Endothelial cell of umbilical vein (primary cell): ENCODE measurements around the gene WDR90. TPM values are rescaled to one million over a fixed set of nuclear protein-coding genes. Genes with fewer than 3 reads are reported as not detected.

Experiments
- BruUV-seq: library from RNA; stranded (reverse); fragments of 400-500 nt; replicated peaks from 2 replicates; lab custom pipeline; 2021; lab: Mats Ljungman, UMichigan
- CTCF ChIA-PET: fragments of 300-600, 350-600 bp; sonication (Branson Sonifier 250); formaldehyde crosslinking; loops from one replicate; lab custom pipeline; 2021; ENCODE audit warnings: antibody characterized with exemption, inconsistent platforms; lab: Charles Lee
- POLR2A ChIA-PET: fragments of 300-600, 350-600 bp; sonication (Branson Sonifier 250); formaldehyde crosslinking; loops from one replicate; lab custom pipeline; 2021; ENCODE audit warnings: antibody characterized with exemption, inconsistent platforms; lab: Charles Lee
- DNase-seq: peaks from one replicate; pipeline ENCODE4 v3.0.0-alpha.2; 2011; ENCODE audit warnings: low read depth, low spot score
- FAIRE-seq: peaks from 2 replicates; lab custom pipeline; 2011; peaks lifted over from hg19 to GRCh38; lab: Jason Lieb, UNC
- H2AFZ ChIP-seq: 2 replicates; pipeline ENCODE4 v1.6.0; 2012; ENCODE audit warnings: low read depth, low read length, control low read depth, inconsistent platforms
- H3K27ac ChIP-seq: 2 replicates; pipeline ENCODE4 v1.5.1; 2011; ENCODE audit warnings: low read depth, mild to moderate bottlenecking, control low read depth, low read length, moderate library complexity; ENCODE audit not compliant: insufficient read depth
- H3K27me3 ChIP-seq, 2 experiments: 2 replicates each; pipeline versions ENCODE4 v1.6.0 to v1.6.1; 2011; ENCODE audit warnings: low read length in 2 of 2, mixed read lengths in 1 of 2; ENCODE audit not compliant: control insufficient read depth in 2 of 2, insufficient read depth in 2 of 2
- H3K36me3 ChIP-seq, 2 experiments: 2 replicates in 1 of 2; 3 replicates in 1 of 2; pipeline ENCODE4 v1.5.1; 2011; ENCODE audit warnings: low read length in 2 of 2, mild to moderate bottlenecking in 1 of 2, moderate library complexity in 1 of 2; ENCODE audit not compliant: control insufficient read depth in 2 of 2, insufficient read depth in 2 of 2; ENCODE audit errors: extremely low read depth in 1 of 2
- H3K4me1 ChIP-seq: 3 replicates; pipeline ENCODE4 v1.5.1; 2011; ENCODE audit warnings: mild to moderate bottlenecking, low read length; ENCODE audit not compliant: control insufficient read depth, insufficient read depth; ENCODE audit errors: extremely low read depth
- H3K4me2 ChIP-seq: 2 replicates; pipeline ENCODE4 v1.6.1; 2011; ENCODE audit warnings: low read length, control low read depth, mixed read lengths; ENCODE audit not compliant: insufficient read depth
- H3K4me3 ChIP-seq, 3 experiments: fragments of 200-600 bp in 1 of 3; sonication (generic), shearing (Covaris generic) in 1 of 3; replicated peaks in 1 of 3; 2 replicates each; pipeline ENCODE4 v1.5.1; 2011 to 2016; ENCODE audit warnings: control low read depth in 3 of 3, low read length in 3 of 3, mild to moderate bottlenecking in 2 of 3, inconsistent platforms in 1 of 3, low read depth in 1 of 3, moderate library complexity in 1 of 3; ENCODE audit not compliant: insufficient read depth in 1 of 3
- H3K79me2 ChIP-seq: 2 replicates; pipeline ENCODE4 v1.6.0; 2012; ENCODE audit warnings: low read length, inconsistent platforms; ENCODE audit not compliant: control insufficient read depth, insufficient read depth
- H3K9ac ChIP-seq: replicated peaks from 2 replicates; pipeline ENCODE3; 2011; ENCODE audit warnings: low read length, control low read depth; ENCODE audit not compliant: insufficient read depth; ENCODE audit errors: extremely low read depth
- H3K9me1 ChIP-seq: replicated peaks from 3 replicates; pipeline ENCODE4 v1.6.0; 2011; ENCODE audit warnings: mild to moderate bottlenecking, low read length; ENCODE audit not compliant: control insufficient read depth, insufficient read depth; ENCODE audit errors: extremely low read depth
- H3K9me3 ChIP-seq: replicated peaks from 2 replicates; pipeline ENCODE4 v1.5.1; 2012; ENCODE audit warnings: low read length, inconsistent platforms; ENCODE audit not compliant: control insufficient read depth, insufficient read depth
- H4K20me1 ChIP-seq: replicated peaks from 2 replicates; pipeline ENCODE3; 2011; ENCODE audit warnings: mild to moderate bottlenecking, low read length; ENCODE audit not compliant: control insufficient read depth, insufficient read depth; ENCODE audit errors: extremely low read depth
- EZH2 ChIP-seq: IDR thresholded peaks from 2 replicates; pipeline ENCODE4 v1.6.1; 2012; ENCODE audit warnings: borderline replicate concordance, low read depth, mild to moderate bottlenecking, moderate library complexity, low read length, inconsistent platforms; ENCODE audit not compliant: severe bottlenecking
- FOS ChIP-seq: IDR thresholded peaks from 2 replicates; pipeline ENCODE4 v1.6.1; 2011; ENCODE audit warnings: mild to moderate bottlenecking, low read length, moderate library complexity, borderline replicate concordance; ENCODE audit not compliant: insufficient read depth
- GATA2 ChIP-seq: IDR thresholded peaks from 2 replicates; pipeline ENCODE4 v1.7.0; 2011; ENCODE audit warnings: low read depth, mild to moderate bottlenecking, moderate library complexity, mixed read lengths, low read length; ENCODE audit not compliant: insufficient read length, insufficient read depth
- JUN ChIP-seq: IDR thresholded peaks from 2 replicates; pipeline ENCODE4 v1.6.1; 2011; ENCODE audit warnings: borderline replicate concordance, low read depth; ENCODE audit not compliant: insufficient read length, insufficient read depth
- MYC ChIP-seq: IDR thresholded peaks from one replicate; pipeline ENCODE4 v1.6.1; 2011; ENCODE audit warnings: mild to moderate bottlenecking, low read depth, low read length
- POLR2A ChIP-seq: IDR thresholded peaks from 2 replicates; pipeline ENCODE4 v1.6.1; 2012; ENCODE audit warnings: low read depth, mild to moderate bottlenecking, control low read depth, low read length
- POLR2AphosphoS5 ChIP-seq: IDR thresholded peaks from 2 replicates; pipeline ENCODE4 v1.6.1; 2012; ENCODE audit warnings: low read depth, mild to moderate bottlenecking, control low read depth, low read length, moderate library complexity; ENCODE audit not compliant: insufficient read depth
- dilution Hi-C: fragments of 300-500 bp; cut with MboI; formaldehyde crosslinking; loops from one replicate; pipeline ENCODE4 v1.15.0; 2019; ENCODE audit warnings: low sequenced_read_pairs; ENCODE audit not compliant: extremely low pct_ligation_motif_present
- intact Hi-C: fragments of 100-400 bp; cut with micrococcal nuclease; formaldehyde crosslinking; loops from one replicate; pipeline ENCODE4 v1.10.0; 2022
- polyA plus RNA-seq, 4 experiments: library from polyadenylated mRNA; depleted of rRNA in 3 of 4; stranded (reverse) in 3 of 4; unstranded in 1 of 4; fragments of >200 nt; gene quantifications; 2 replicates each; pipeline versions ENCODE4 v1.2.1 to v1.2.3, GENCODE V29; 2011 to 2012; ENCODE audit warnings: missing spikeins in 1 of 4
- total RNA-seq: library from RNA; stranded (reverse); gene quantifications from 2 replicates; pipeline ENCODE4 v1.2.3, GENCODE V29; 2021
- TF ChIP-seq, protein P1 (sequence below), 2 donors: IDR thresholded peaks; 1 replicate in 1 of 2; 2 replicates in 1 of 2; pipeline ENCODE4 v1.5.1; 2011; ENCODE audit warnings: low read length in 2 of 2, mild to moderate bottlenecking in 2 of 2, moderate library complexity in 2 of 2, control low read depth in 1 of 2, inconsistent platforms in 1 of 2, low read depth in 1 of 2; ENCODE audit not compliant: insufficient read depth in 1 of 2; ENCODE audit errors: extremely low read depth in 1 of 2
- TF ChIP-seq, protein P2 (sequence below): IDR thresholded peaks from 2 replicates; pipeline ENCODE4 v1.6.1; 2011; ENCODE audit not compliant: insufficient read depth, insufficient read length

Gene WDR90
- total and polyA plus RNA-seq, 2 donors (not counting 3 experiments of a cell fraction or from before 2014, with no cell fraction given) = 22.2 to 51.8 TPM

DNA sequence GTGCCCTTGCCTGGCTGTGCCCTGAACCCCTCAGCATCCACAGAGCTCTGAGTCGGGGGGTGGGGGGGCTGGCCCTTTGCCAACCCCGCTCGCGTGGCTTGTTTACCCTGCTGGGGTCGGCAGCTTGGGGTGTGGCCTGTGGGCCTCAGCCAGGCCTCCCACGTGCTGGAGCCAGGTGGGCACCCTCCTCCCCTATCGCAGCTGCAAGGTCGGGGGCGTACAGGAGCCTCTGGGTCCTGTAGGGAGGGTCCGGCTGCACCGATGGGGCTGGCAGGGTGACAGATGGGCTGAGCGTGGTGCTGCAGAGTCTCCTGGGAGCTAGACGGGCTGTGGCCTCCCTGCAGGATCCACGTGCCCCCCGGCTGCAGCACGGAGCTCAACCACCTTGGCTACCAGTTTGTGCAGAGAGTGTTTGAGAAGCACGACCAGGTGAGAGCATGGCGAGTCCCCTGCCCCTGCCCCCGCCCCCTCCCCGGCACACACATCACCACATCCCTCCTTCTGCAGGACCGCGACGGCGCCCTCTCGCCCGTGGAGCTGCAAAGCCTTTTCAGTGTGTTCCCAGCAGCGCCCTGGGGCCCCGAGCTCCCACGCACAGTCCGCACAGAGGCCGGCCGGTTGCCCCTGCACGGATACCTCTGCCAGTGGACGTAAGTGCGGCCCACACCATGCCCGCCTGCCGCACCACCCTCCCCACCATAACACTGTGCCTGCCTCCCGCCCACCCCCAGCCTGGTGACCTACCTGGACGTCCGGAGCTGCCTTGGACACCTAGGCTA, 22.4 kb downstream of the WDR90 start:
- peaks cover 5 to 35% of the 10 kb centered on the region in 2 experiments for H3K36me3 ChIP-seq
- H3K4me3 ChIP-seq = no peak overlapping the region
- no peaks in the 10 kb centered on the region for H3K9me1 ChIP-seq
- BruUV-seq = no TSS peak
- no peaks in the 10 kb centered on the region for H3K27me3 ChIP-seq
- ChIA-PET CTCF (no interaction called here), POLR2A (no interaction called here)
- peaks cover 18% of the 10 kb centered on the region for H3K79me2 ChIP-seq
- H3K9ac ChIP-seq = no peak overlapping the region
- no peak for FAIRE-seq
- intact Hi-C loops (no loop called here), dilution Hi-C loops (no loop called here)
- TF ChIP-seq EZH2 = no peak
- TF ChIP-seq POLR2A = no peak
- no peak for TF ChIP-seq MYC
- TF ChIP-seq, protein P1, sequence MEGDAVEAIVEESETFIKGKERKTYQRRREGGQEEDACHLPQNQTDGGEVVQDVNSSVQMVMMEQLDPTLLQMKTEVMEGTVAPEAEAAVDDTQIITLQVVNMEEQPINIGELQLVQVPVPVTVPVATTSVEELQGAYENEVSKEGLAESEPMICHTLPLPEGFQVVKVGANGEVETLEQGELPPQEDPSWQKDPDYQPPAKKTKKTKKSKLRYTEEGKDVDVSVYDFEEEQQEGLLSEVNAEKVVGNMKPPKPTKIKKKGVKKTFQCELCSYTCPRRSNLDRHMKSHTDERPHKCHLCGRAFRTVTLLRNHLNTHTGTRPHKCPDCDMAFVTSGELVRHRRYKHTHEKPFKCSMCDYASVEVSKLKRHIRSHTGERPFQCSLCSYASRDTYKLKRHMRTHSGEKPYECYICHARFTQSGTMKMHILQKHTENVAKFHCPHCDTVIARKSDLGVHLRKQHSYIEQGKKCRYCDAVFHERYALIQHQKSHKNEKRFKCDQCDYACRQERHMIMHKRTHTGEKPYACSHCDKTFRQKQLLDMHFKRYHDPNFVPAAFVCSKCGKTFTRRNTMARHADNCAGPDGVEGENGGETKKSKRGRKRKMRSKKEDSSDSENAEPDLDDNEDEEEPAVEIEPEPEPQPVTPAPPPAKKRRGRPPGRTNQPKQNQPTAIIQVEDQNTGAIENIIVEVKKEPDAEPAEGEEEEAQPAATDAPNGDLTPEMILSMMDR (IDR thresholded peaks at IDR 0.05; ENCODE audit: extremely low read depth in 1 of 2, insufficient read depth in 1 of 2, low read depth in 1 of 2, low read length in 2 of 2) = no peak
- TF ChIP-seq GATA2 = no peak
- no peak overlapping the region for H3K27ac ChIP-seq
- H3K4me2 ChIP-seq = no peak overlapping the region
- no peaks in the 10 kb centered on the region for H3K9me3 ChIP-seq
- no peak overlapping the region for H2AFZ ChIP-seq
- no peak for DNase-seq
- H3K4me1 ChIP-seq = no peaks in the 10 kb centered on the region
- no peaks in the 10 kb centered on the region for H4K20me1 ChIP-seq

GRCh38 chr16:672371-672770, 23.2 kb downstream of the WDR90 start:
- H3K4me3 ChIP-seq = no peak overlapping the region
- H4K20me1 ChIP-seq = no peaks in the 10 kb centered on the region
- FAIRE-seq = no peak
- BruUV-seq = no TSS peak
- no peak overlapping the region for H3K27ac ChIP-seq
- no peak for TF ChIP-seq JUN
- no peak for TF ChIP-seq POLR2A
- no peak for TF ChIP-seq FOS
- no peak for TF ChIP-seq EZH2
- TF ChIP-seq, protein P2, sequence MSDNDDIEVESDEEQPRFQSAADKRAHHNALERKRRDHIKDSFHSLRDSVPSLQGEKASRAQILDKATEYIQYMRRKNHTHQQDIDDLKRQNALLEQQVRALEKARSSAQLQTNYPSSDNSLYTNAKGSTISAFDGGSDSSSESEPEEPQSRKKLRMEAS = no peak
- TF ChIP-seq MYC = no peak
- TF ChIP-seq, protein P1 (IDR thresholded peaks at IDR 0.05; ENCODE audit: extremely low read depth in 1 of 2, insufficient read depth in 1 of 2, low read depth in 1 of 2, low read length in 2 of 2) = no peak
- no peak for TF ChIP-seq POLR2AphosphoS5
- TF ChIP-seq GATA2 = no peak
- H3K4me2 ChIP-seq = no peak overlapping the region
- H3K9me3 ChIP-seq = no peaks in the 10 kb centered on the region
- ChIA-PET POLR2A (no interaction called here), CTCF (no interaction called here)
- H3K4me1 ChIP-seq = no peaks in the 10 kb centered on the region
- dilution Hi-C loops (no loop called here), intact Hi-C loops (no loop called here)
- no peaks in the 10 kb centered on the region for H3K27me3 ChIP-seq
- peaks cover 5 to 35% of the 10 kb centered on the region in 2 experiments for H3K36me3 ChIP-seq
- no peaks in the 10 kb centered on the region for H3K9me1 ChIP-seq
- H2AFZ ChIP-seq = no peak overlapping the region
- no peak for DNase-seq
- H3K79me2 ChIP-seq = peaks cover 18% of the 10 kb centered on the region
- no peak overlapping the region for H3K9ac ChIP-seq
